HCT116 (cell line): Measurements from ENCODE around the gene SIGMAR1. TPM values are rescaled to one million over a fixed set of nuclear protein-coding genes. Genes with fewer than 3 reads are reported as not detected.

Source experiments
- ATAC-seq: fragments of 200-7000 bp; cut with Tn5 transposase; 2 replicates; pipeline ENCODE4 v1.9.1; 2020; ENCODE audit warnings: mild to moderate bottlenecking, moderate library complexity
- BruUV-seq: library from RNA; stranded (reverse); fragments of 400-500 nt; replicated peaks from 2 replicates; lab custom pipeline; 2021; lab: Mats Ljungman, UMichigan
- CTCF ChIA-PET: fragments of 300-600 bp; sonication (Branson Sonifier 250); formaldehyde crosslinking; loops from one replicate; lab custom pipeline; 2021; ENCODE audit warnings: antibody characterized with exemption; lab: Charles Lee
- POLR2A ChIA-PET: fragments of 300-600, 350-600 bp; sonication (Branson Sonifier 250); formaldehyde crosslinking; loops from one replicate; lab custom pipeline; 2021; ENCODE audit warnings: antibody characterized with exemption; lab: Charles Lee
- RAD21 ChIA-PET, 2 experiments: fragments of 300-600 bp; sonication (Branson Sonifier 250); formaldehyde crosslinking; loops; one replicate each; lab custom pipeline; 2023; ENCODE audit warnings: low total read pairs in 2 of 2; ENCODE audit not compliant: uncharacterized antibody in 2 of 2, unreplicated experiment in 2 of 2, low non-redundant PET in 1 of 2; lab: Charles Lee
- DNase-seq: peaks from one replicate; pipeline ENCODE4 v3.0.0-alpha.2; 2010; ENCODE audit warnings: low read depth, low spot score
- H2AFZ ChIP-seq: fragments of 200-600 bp; shearing (Covaris generic), sonication (generic); 2 replicates; pipeline ENCODE4 v1.6.1; 2017; ENCODE audit warnings: low read depth, mixed run types, mixed read lengths, antibody characterized with exemption, low read length; ENCODE audit not compliant: poor library complexity, severe bottlenecking
- H3K27ac ChIP-seq: 2 replicates; pipeline ENCODE4 v1.5.1; 2012; ENCODE audit warnings: low read depth, low read length
- H3K27me3 ChIP-seq: fragments of 200-600 bp; sonication (generic); 2 replicates; pipeline ENCODE4 v1.6.1; 2016; ENCODE audit warnings: mixed run types, low read length, mixed read lengths; ENCODE audit not compliant: insufficient read depth
- H3K36me3 ChIP-seq, 2 experiments: fragments of 200-500 bp in 1 of 2; fragments of 200-600 bp in 1 of 2; sonication (Bioruptor generic) in 1 of 2; sonication (generic) in 1 of 2; 2 replicates each; pipeline versions ENCODE4 v1.5.1 to v1.6.1; 2014 to 2016; ENCODE audit warnings: low read length in 2 of 2, inconsistent platforms in 1 of 2, mixed read lengths in 1 of 2, mixed run types in 1 of 2; ENCODE audit not compliant: insufficient read depth in 2 of 2, control insufficient read depth in 1 of 2
- H3K4me1 ChIP-seq, 2 experiments: fragments of 200-600 bp in 1 of 2; sonication (generic) in 1 of 2; 2 replicates each; pipeline versions ENCODE4 v1.5.1 to v1.6.1; 2012 to 2017; ENCODE audit warnings: low read length in 2 of 2, inconsistent platforms in 1 of 2, mild to moderate bottlenecking in 1 of 2, mixed read lengths in 1 of 2, mixed run types in 1 of 2, moderate library complexity in 1 of 2; ENCODE audit not compliant: insufficient read depth in 2 of 2, control insufficient read depth in 1 of 2
- H3K4me2 ChIP-seq: fragments of 200-600 bp; sonication (generic); 2 replicates; pipeline ENCODE4 v1.6.1; 2017; ENCODE audit warnings: mixed run types, low read length, mixed read lengths
- H3K4me3 ChIP-seq, 2 experiments: fragments of 200-600 bp in 1 of 2; sonication (generic) in 1 of 2; replicated peaks in 1 of 2; 2 replicates each; pipeline ENCODE4 v1.5.1; 2011 to 2016; ENCODE audit warnings: low read length in 2 of 2, control low read depth in 1 of 2, low read depth in 1 of 2, mild to moderate bottlenecking in 1 of 2, mixed read lengths in 1 of 2, mixed run types in 1 of 2
- H3K79me2 ChIP-seq: fragments of 200-600 bp; sonication (generic); 2 replicates; pipeline ENCODE4 v1.6.1; 2017; ENCODE audit warnings: mild to moderate bottlenecking, mixed run types, low read length, moderate library complexity, mixed read lengths; ENCODE audit not compliant: insufficient read depth
- H3K9ac ChIP-seq: fragments of 200-600 bp; sonication (generic); 2 replicates; pipeline ENCODE4 v1.6.1; 2016; ENCODE audit warnings: low read length, mixed read lengths
- H3K9me2 ChIP-seq: fragments of 200-600 bp; sonication (generic), shearing (Covaris generic); 2 replicates; pipeline ENCODE4 v1.6.1; 2017; ENCODE audit warnings: mixed run types, mild to moderate bottlenecking, moderate library complexity; ENCODE audit not compliant: insufficient read depth
- H3K9me3 ChIP-seq, 2 experiments: fragments of 200-500 bp in 1 of 2; fragments of 200-600 bp in 1 of 2; sonication (Bioruptor generic) in 1 of 2; sonication (generic) in 1 of 2; 2 replicates each; pipeline ENCODE4 v1.6.1; 2014 to 2017; ENCODE audit warnings: low read length in 2 of 2, mixed read lengths in 2 of 2, inconsistent platforms in 1 of 2, low read depth in 1 of 2, mild to moderate bottlenecking in 1 of 2, mixed run types in 1 of 2, moderate library complexity in 1 of 2; ENCODE audit not compliant: control insufficient read depth in 1 of 2, insufficient read depth in 1 of 2
- H4K20me1 ChIP-seq: fragments of 200-600 bp; sonication (generic), shearing (Covaris generic); 2 replicates; pipeline ENCODE4 v1.6.1; 2017; ENCODE audit warnings: mixed run types, mild to moderate bottlenecking, moderate library complexity; ENCODE audit not compliant: insufficient read depth
- CBX3 ChIP-seq: IDR thresholded peaks from 2 replicates; pipeline ENCODE4 v1.6.1; 2012; ENCODE audit warnings: low read depth
- EGR1 ChIP-seq: IDR thresholded peaks from 2 replicates; pipeline ENCODE4 v1.6.1; 2012; ENCODE audit warnings: low read depth
- ELF1 ChIP-seq: IDR thresholded peaks from 2 replicates; pipeline ENCODE4 v1.6.1; 2012; ENCODE audit warnings: low read depth, borderline replicate concordance
- EZH2phosphoT487 ChIP-seq: fragments of 200-600 bp; IDR thresholded peaks from 2 replicates; pipeline ENCODE4 v1.6.1; 2018; ENCODE audit warnings: antibody characterized with exemption, borderline replicate concordance
- POLR2A ChIP-seq: IDR thresholded peaks from 2 replicates; pipeline ENCODE4 v1.7.0; 2011; ENCODE audit warnings: borderline replicate concordance; ENCODE audit not compliant: insufficient read depth, insufficient read length; ENCODE audit errors: extremely low read depth
- RAD21 ChIP-seq: IDR thresholded peaks from 2 replicates; pipeline ENCODE4 v1.6.1; 2012; ENCODE audit warnings: low read depth, mild to moderate bottlenecking
- REST ChIP-seq: IDR thresholded peaks from 2 replicates; pipeline ENCODE4 v1.6.1; 2012; ENCODE audit warnings: low read depth
- SP1 ChIP-seq: IDR thresholded peaks from 2 replicates; pipeline ENCODE4 v1.6.1; 2012; ENCODE audit warnings: low read depth
- YY1 ChIP-seq: IDR thresholded peaks from 2 replicates; pipeline ENCODE4 v1.6.1; 2011; ENCODE audit warnings: low read length, low read depth, moderate library complexity, mild to moderate bottlenecking; ENCODE audit not compliant: insufficient replicate concordance; ENCODE audit errors: extremely low read depth
- intact Hi-C: fragments of 100-400 bp; cut with micrococcal nuclease; formaldehyde crosslinking; loops from 2 replicates; pipeline ENCODE4 v1.10.0; 2022
- total RNA-seq: library from RNA; stranded (reverse); gene quantifications from one replicate; pipeline ENCODE4 v1.2.1, GENCODE V29; 2021; ENCODE audit not compliant: unreplicated experiment

SIGMAR1 gene
- total RNA-seq, 1 experiment from 2014 or later: 109 TPM

GRCh38 chr9:34594177-34594576, 43.4 kb downstream of the SIGMAR1 start:
- CTCF ChIA-PET: interaction anchor here (1.7 kb wide), 1 partner anchor 10 kb away, joined by 9 read pairs; no protein-coding TSS in a partner anchor
- Histone ChIP-seq H3K4me3 (no peak overlapping the region), H3K27me3 (no peaks in the 10 kb centered on the region), H3K4me1 (peaks cover 0 to 8% of the 10 kb centered on the region in 2 experiments; a peak in 2 of 4 replicates), H3K4me2 (no peak overlapping the region), H3K79me2 (no peaks in the 10 kb centered on the region), H3K9me3 (no peaks in the 10 kb centered on the region), H3K9ac (no peak overlapping the region)
- intact Hi-C loops: loop anchor here (5.0 to 10.0 kb wide), 2 partner anchors 92 to 189 kb away; no protein-coding TSS in a partner anchor
- BruUV-seq: no TSS peak
- ATAC-seq (no peak), DNase-seq (no peak)
- no peak for TF ChIP-seq CBX3
- TF ChIP-seq EGR1: no peak
- TF ChIP-seq POLR2A: no peak
- TF ChIP-seq SP1: no peak
- TF ChIP-seq RAD21: no peak
- no peak for TF ChIP-seq ELF1
- TF ChIP-seq REST: no peak
- no peak for TF ChIP-seq YY1
- no peak for TF ChIP-seq EZH2phosphoT487
- TF ChIP-seq, all 23 proteins: peak for 0
- Histone ChIP-seq H4K20me1 (no peaks in the 10 kb centered on the region), H3K36me3 (no peaks in the 10 kb centered on the region), H2AFZ (no peak overlapping the region), H3K27ac (no peak overlapping the region), H3K9me2 (no peaks in the 10 kb centered on the region)
- RAD21 ChIA-PET: no interaction called here
- POLR2A ChIA-PET: no interaction called here
